HL-60 (cell line): ENCODE data around the gene FBXL2.

Experiments used
- DNase-seq, 2 experiments: peaks; one replicate each; pipeline ENCODE4 v3.0.0-alpha.2; 2010 to 2020; ENCODE audit warnings: low read depth in 1 of 2, low spot score in 1 of 2
- H3K27ac ChIP-seq: fragments of 250-450 bp; sonication (Bioruptor Pico); replicated peaks from 2 replicates; pipeline ENCODE4 v1.5.1; 2020; ENCODE audit warnings: mild to moderate bottlenecking, moderate library complexity
- H3K27me3 ChIP-seq: fragments of 250-450 bp; sonication (Bioruptor Pico); 2 replicates; pipeline ENCODE4 v1.5.1; 2021; ENCODE audit warnings: mild to moderate bottlenecking, moderate library complexity; ENCODE audit not compliant: insufficient read depth, poor library complexity, severe bottlenecking
- H3K4me3 ChIP-seq: replicated peaks from 2 replicates; pipeline ENCODE4 v1.5.1; 2011; ENCODE audit warnings: mild to moderate bottlenecking, control low read depth, low read length; ENCODE audit not compliant: insufficient read depth
- GABPA ChIP-seq: IDR thresholded peaks from 2 replicates; pipeline ENCODE4 v1.6.1; 2012; ENCODE audit warnings: low read depth
- POLR2AphosphoS5 ChIP-seq: IDR thresholded peaks from 2 replicates; pipeline ENCODE4 v1.6.1; 2012; ENCODE audit warnings: low read depth
- SPI1 ChIP-seq: IDR thresholded peaks from 2 replicates; pipeline ENCODE4 v1.6.1; 2012; ENCODE audit warnings: low read depth, mild to moderate bottlenecking, borderline replicate concordance
- TF ChIP-seq, protein P1 (sequence below): IDR thresholded peaks from one replicate; pipeline ENCODE4 v1.5.1; 2011; ENCODE audit warnings: low read length, control low read depth, inconsistent platforms; ENCODE audit not compliant: insufficient read depth
- TF ChIP-seq, protein P2 (sequence below): IDR thresholded peaks from 2 replicates; pipeline ENCODE4 v1.6.1; 2012; ENCODE audit warnings: low read depth; ENCODE audit not compliant: insufficient replicate concordance

Gene FBXL2

DNA sequence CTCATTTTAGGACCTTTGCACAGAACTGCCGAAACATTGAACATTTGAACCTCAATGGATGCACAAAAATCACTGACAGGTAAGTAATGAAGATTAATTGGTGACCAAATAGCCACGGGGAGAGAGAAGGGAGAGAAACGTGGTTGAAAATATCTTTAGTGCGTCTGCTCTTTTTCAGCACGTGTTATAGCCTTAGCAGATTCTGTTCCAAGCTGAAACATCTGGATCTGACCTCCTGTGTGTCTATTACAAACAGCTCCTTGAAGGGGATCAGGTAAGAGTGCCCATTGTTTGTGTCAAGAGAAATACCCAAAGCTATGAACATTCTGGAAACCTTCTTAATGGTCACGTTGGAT lies 95.8 kb downstream of the FBXL2 start:
- TF ChIP-seq, protein P1, sequence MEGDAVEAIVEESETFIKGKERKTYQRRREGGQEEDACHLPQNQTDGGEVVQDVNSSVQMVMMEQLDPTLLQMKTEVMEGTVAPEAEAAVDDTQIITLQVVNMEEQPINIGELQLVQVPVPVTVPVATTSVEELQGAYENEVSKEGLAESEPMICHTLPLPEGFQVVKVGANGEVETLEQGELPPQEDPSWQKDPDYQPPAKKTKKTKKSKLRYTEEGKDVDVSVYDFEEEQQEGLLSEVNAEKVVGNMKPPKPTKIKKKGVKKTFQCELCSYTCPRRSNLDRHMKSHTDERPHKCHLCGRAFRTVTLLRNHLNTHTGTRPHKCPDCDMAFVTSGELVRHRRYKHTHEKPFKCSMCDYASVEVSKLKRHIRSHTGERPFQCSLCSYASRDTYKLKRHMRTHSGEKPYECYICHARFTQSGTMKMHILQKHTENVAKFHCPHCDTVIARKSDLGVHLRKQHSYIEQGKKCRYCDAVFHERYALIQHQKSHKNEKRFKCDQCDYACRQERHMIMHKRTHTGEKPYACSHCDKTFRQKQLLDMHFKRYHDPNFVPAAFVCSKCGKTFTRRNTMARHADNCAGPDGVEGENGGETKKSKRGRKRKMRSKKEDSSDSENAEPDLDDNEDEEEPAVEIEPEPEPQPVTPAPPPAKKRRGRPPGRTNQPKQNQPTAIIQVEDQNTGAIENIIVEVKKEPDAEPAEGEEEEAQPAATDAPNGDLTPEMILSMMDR = no peak
- TF ChIP-seq GABPA (no peak), SPI1 (no peak), POLR2AphosphoS5 (no peak)
- TF ChIP-seq, protein P2, sequence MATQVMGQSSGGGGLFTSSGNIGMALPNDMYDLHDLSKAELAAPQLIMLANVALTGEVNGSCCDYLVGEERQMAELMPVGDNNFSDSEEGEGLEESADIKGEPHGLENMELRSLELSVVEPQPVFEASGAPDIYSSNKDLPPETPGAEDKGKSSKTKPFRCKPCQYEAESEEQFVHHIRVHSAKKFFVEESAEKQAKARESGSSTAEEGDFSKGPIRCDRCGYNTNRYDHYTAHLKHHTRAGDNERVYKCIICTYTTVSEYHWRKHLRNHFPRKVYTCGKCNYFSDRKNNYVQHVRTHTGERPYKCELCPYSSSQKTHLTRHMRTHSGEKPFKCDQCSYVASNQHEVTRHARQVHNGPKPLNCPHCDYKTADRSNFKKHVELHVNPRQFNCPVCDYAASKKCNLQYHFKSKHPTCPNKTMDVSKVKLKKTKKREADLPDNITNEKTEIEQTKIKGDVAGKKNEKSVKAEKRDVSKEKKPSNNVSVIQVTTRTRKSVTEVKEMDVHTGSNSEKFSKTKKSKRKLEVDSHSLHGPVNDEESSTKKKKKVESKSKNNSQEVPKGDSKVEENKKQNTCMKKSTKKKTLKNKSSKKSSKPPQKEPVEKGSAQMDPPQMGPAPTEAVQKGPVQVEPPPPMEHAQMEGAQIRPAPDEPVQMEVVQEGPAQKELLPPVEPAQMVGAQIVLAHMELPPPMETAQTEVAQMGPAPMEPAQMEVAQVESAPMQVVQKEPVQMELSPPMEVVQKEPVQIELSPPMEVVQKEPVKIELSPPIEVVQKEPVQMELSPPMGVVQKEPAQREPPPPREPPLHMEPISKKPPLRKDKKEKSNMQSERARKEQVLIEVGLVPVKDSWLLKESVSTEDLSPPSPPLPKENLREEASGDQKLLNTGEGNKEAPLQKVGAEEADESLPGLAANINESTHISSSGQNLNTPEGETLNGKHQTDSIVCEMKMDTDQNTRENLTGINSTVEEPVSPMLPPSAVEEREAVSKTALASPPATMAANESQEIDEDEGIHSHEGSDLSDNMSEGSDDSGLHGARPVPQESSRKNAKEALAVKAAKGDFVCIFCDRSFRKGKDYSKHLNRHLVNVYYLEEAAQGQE = no peak
- Histone ChIP-seq H3K4me3 (no peak overlapping the region), H3K27me3 (no peaks in the 10 kb centered on the region), H3K27ac (no peak overlapping the region)
- DNase-seq = no peak

DNA sequence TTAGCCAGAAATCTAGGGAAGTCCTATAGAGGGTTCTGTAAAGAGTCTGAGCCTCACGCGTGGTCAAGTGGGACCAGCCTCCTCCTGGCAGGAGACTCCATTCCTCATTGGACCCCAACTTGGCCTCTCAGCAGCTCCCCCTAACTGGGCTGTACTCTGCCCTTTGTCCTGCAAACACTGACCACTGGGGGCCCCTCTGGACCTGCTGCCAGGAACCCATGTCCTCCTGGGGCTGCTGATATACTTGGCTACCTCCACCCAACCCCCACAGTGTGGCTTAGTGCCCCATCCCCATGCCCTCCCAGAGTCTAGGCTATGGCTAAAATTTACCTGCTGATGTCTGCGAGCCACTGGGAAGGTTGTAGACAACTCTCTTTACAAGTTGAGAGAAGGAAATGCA lies 100.2 kb downstream of the FBXL2 start:
- H3K4me3 ChIP-seq = no peak overlapping the region
- H3K27ac ChIP-seq = no peak overlapping the region
- no peak for DNase-seq
- TF ChIP-seq, protein P1 = no peak
- TF ChIP-seq GABPA (no peak), POLR2AphosphoS5 (no peak)
- no peaks in the 10 kb centered on the region for H3K27me3 ChIP-seq

DNA sequence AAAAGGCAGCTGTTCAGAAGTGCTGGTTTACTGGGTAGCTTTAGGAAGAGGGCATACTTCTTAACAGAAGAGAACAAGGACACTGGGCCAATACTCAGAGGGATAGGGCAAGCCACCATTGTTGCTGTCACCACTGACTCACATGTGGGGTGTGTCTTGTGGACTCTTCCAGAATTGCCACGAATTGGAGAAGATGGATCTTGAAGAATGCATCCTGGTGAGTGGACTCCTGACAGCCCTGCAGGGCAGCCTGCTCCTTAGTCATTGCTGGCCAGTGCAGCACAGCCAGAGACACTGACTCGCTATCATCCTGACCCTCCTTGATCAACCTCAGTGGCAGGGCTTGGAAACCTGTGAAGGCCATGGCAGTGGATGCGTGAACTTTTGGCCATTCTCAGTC lies 100.7 kb downstream of the FBXL2 start:
- no peak for TF ChIP-seq POLR2AphosphoS5
- no peak for DNase-seq
- H3K27ac ChIP-seq = no peak overlapping the region

DNA sequence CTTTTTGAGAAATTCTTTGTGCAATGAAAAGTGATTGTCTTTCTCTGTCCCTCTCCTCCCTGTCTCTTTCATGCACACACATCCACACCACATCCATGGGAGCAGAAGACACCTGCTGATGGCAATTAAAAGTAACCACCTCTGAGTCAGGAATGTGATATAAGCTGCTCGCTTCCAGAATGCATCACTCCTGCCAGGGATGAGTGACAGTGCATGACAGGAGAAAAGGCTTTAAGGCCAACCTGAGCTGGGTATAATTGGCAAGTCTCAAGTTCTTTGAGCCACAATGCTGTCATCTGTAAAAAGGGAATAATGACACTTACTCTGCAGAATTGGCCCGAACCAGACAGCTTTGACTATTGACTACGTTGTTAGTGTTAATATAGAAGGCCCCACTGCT lies 103.4 kb downstream of the FBXL2 start:
- TF ChIP-seq, protein P1 = no peak
- TF ChIP-seq, protein P2 = no peak
- TF ChIP-seq SPI1 = no peak
- no peak for TF ChIP-seq POLR2AphosphoS5
- TF ChIP-seq GABPA = no peak
- no peak for DNase-seq
- no peaks in the 10 kb centered on the region for H3K27me3 ChIP-seq
- H3K27ac ChIP-seq = no peak overlapping the region
- no peak overlapping the region for H3K4me3 ChIP-seq

More for the DNA sequence above, 100.7 kb downstream of the FBXL2 start:
- Histone ChIP-seq H3K4me3 (no peak overlapping the region), H3K27me3 (no peaks in the 10 kb centered on the region)
